Panc1 (cell line): ENCODE measurements around the gene PRKAG2.
A peak's percentile ranks its signal among the peaks of the same experiment; 100 is the strongest.

Experiments used
- CTCF ChIP-seq: fragments of 450-650 bp; IDR thresholded peaks from 2 replicates; pipeline ENCODE4 v1.5.1; 2017; ENCODE audit warnings: mild to moderate bottlenecking
- POLR2AphosphoS5 ChIP-seq: IDR thresholded peaks from 2 replicates; pipeline ENCODE4 v1.6.1; 2012; ENCODE audit warnings: mild to moderate bottlenecking, low read depth, low read length, moderate library complexity
- REST ChIP-seq, 2 experiments: IDR thresholded peaks; 2 replicates each; pipeline ENCODE4 v1.6.1; 2011 to 2012; ENCODE audit warnings: low read depth in 2 of 2, control low read depth in 1 of 2, low read length in 1 of 2, mild to moderate bottlenecking in 1 of 2, moderate library complexity in 1 of 2; ENCODE audit not compliant: insufficient read depth in 1 of 2
- SIN3A ChIP-seq: IDR thresholded peaks from 2 replicates; pipeline ENCODE4 v1.6.1; 2012; ENCODE audit warnings: low read depth, mild to moderate bottlenecking, low read length, moderate library complexity, borderline replicate concordance; ENCODE audit not compliant: insufficient read depth

GRCh38 chr7:151744656-151745638, 132.0 kb downstream of the PRKAG2 start:
- TF ChIP-seq REST (IDR thresholded peaks at IDR 0.05; ENCODE audit: insufficient read depth in 1 of 2, low read depth in 2 of 2, low read length in 1 of 2) (no peak), CTCF (peak; percentile 78), POLR2AphosphoS5 (no peak), SIN3A (no peak)
